Stimulated activated CD8-positive, alpha-beta memory T cell treated with anti-CD3 and anti-CD28 coated beads, Interleukin-7, amount 100 ng/mL, for 48 hours (primary cell): Measurements from ENCODE around the gene ERBB4.

Source experiments
- DNase-seq, 2 donors: peaks; one replicate each; pipeline ENCODE4 v3.0.0-alpha.2; 2020; ENCODE audit warnings: low read depth in 1 of 2; ENCODE audit errors: extremely low read depth in 1 of 2

The ERBB4 gene

DNA sequence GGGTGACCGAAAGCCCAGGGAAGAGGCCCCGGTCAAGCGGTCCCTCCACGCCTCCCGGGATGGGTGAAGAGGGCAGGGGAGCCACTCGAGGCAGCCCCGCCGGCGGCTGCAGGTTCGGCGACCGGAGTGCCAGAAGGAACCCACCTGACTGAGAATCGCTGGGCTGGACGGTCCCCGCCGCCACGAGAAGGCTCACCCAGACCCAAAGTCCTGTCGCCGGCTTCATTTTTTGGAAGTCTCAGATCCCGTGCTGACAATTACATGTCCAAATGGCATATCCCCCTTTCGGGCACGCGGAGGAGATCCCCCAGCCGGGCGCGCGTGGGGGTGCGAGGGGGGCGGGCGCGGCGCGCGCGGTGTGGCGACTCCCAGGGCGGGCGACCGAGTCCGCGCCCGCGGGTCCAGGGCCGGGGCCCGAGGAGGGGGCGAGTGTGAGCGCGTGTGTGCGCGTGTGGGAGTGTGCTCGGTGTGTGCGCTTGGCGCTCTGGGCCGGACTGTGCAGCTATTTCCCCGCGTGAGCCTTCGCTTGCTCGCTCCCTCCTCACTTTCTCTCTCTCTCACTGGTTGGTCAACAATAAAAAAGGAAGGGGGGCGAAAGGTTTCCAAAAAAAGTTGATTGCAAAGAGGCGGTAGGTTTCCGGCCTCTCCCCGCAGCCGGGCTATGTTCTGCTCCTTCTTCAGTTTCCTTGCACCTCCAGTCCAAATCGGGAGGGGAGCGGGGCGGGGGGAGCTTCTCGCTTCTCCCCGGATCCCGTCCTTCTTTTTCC lies at the start of gene ERBB4:
ERBB4 (minus strand) TSS at position 498 of the 767 bp plus-strand sequence; CDS start at position 226, 272 bp downstream.
- no peak for DNase-seq

DNA sequence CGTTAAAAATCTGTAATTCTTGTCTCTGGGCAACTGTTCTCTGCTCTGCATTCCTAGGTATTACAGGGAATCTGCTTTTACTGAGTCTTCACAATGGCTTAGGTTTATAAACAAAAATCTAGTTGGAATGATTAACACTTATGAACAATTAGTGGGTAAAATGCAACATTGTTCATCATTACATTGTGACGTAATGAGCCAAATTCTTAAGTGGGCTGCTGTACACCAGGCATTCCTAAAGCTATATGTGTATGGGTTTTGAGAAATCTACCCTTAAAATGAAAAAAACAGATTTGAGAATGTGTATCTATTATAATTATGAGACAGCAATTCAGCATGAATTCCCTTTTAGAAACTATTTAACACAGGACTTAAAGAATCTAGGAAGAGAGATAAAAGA lies 41.5 kb upstream of the ERBB4 start:
- no peak for DNase-seq

DNA sequence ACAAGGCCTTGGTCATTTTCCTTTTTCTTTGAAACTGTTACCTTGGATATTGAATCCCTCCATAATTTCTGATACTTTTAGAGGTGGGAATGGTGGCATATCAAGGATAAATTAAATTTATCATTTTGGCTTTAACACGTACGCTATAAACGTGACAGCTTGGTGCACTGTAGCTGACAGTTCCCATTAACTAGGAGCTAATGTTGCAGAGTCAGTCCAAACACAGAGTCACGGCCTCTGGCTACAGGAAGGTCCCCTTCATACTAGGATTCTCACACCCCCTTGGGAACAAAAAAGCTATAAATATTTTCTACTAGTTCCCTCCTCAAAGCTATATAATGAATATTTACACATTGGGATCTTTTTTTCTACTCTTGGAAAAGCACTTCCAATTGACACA lies 17.7 kb upstream of the ERBB4 start:
- no peak for DNase-seq

DNA sequence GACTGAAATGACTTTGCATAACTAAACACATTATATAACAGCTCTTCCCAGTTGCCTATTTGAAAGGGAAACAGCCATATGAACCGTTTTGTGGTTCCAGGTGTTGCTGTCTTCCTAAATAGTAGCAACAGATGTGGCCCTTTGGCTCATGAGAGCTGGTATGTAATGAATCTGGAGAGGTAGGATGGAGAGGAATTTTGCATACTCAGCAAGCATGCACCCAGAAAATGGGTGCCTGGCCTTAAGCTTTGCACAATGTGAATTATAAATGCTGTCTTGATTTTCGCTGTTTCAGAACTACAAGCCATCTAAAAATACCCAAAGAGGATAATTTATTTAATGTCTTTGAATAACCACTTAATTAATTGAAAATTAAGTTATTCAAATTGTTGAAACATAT lies 15.6 kb upstream of the ERBB4 start:
- DNase-seq, result no peak

DNA sequence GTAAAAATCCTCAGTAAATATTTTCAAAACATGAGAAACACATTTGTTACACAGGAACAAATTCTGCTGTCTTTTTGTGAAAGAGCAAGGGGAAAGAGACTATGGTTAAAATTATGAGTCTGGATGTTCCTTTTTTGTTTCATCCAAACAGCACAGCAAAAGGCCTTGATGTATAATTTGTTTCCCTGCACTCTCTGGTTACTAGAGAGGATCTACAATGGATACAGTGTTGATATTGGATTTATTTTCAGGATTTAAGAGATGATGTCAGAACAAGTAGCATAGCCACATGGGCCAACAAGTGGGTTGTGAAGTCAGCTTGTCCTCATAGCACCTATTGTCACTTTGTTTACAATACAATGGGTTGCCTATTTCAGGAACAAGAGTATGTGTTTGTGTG lies 11.3 kb upstream of the ERBB4 start:
- DNase-seq, result no peak

DNA sequence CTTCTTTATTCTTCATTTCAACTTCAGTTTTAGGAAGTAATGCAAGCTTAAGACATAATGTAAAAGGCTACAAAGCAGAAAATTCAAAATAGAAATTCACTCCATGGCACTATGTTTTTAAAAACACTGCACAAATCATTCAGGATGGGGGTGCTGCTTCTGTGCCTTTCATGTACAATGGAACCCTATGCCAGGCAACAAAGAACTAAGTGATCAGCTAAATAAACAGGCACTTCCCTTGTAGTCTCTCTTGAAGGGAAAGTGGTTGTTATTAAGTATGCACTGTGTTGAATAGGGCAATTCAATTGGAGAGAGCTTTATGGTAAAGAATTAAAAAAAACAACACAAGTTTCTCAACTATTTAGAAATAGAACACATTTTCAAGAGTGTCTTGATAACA lies 10.9 kb upstream of the ERBB4 start:
- no peak for DNase-seq

DNA sequence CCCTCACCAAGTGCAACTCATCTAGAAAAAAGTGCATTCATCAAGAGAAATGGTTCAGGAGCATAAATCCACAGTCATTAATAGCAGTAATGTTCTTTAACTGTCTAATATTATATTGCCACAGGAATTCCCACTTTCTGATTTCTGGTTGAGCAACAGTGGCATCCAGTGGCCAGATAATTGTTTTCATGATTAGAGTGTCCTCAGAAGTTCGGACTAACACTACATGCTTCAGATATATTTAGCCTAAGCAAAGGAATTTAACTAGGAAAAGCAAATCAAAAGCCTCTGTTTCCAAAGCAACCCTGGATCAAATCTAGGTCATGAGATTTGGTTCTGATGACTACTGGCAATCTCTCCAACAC lies 9.8 kb upstream of the ERBB4 start:
- no peak for DNase-seq

DNA sequence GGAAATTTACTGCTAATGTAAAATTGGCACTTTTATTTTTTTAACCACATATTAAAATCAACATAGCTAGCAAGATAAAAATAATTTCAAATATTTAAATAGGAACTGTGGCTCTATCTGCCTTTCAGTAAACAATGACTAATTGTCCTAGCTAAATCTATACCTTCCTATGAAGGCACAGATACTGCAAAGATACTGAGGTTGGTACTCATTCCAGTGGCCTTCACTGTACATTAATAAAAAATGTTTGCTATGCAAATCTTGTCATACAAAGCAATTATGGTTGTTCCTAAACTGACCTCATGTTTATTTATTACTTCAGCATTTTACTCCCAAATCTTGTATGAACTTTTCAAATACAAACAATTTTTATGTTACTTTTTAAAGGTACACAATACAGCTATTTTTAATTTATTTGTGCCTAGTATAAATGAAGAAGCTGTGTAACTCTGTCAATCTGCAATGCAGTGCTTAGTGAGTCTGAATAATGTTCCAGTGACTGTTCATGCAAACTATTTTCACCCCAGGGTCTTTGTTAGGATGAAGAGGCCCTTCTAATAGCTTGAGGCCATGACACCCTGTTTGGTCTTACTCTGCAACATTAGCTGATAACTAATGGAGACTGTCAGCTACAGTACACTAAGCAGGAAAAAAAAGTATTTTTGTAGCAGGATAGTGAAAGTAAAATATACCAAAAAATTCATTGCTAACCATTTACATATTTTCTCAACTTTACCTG lies 9.3 kb upstream of the ERBB4 start:
- DNase-seq, result no peak

DNA sequence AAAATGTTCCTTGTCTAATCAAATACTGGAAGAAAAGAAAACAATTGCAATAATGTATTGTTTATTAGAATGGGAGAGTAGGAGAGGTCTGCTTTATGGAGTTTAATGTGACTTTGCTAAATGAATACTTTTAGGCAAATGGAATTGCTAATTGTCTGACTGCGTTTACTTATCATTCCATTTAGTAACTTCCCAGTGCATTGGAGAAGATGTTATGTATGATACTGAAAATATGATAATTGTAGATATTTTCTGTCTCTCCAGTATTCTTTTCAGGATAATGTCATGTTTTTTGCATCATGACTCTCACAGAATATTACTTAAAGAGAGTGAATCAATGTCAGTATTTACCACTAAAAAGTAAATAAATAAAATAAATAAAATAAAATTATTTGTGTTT lies 8.1 kb upstream of the ERBB4 start:
- DNase-seq, result no peak

DNA sequence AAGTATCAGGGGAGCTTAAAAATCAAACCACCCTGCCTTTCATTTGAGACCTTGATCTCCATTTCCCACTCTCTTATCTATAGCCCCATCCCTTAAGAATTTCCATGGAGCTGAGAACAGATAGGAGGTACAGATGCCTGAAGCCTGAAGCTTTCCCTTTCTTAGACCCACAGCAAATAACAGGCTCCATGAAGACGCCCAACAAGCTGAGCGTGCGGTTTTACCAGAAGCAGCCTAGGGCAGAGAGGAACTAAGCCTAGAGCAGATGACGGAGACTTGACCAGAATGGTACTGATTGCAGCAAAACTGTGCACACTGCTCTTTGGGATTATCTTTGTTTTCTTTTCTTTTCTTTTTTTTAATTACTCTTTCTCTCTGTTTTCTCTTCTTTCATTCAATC lies 1.7 kb upstream of the ERBB4 start:
- DNase-seq, result no peak

DNA sequence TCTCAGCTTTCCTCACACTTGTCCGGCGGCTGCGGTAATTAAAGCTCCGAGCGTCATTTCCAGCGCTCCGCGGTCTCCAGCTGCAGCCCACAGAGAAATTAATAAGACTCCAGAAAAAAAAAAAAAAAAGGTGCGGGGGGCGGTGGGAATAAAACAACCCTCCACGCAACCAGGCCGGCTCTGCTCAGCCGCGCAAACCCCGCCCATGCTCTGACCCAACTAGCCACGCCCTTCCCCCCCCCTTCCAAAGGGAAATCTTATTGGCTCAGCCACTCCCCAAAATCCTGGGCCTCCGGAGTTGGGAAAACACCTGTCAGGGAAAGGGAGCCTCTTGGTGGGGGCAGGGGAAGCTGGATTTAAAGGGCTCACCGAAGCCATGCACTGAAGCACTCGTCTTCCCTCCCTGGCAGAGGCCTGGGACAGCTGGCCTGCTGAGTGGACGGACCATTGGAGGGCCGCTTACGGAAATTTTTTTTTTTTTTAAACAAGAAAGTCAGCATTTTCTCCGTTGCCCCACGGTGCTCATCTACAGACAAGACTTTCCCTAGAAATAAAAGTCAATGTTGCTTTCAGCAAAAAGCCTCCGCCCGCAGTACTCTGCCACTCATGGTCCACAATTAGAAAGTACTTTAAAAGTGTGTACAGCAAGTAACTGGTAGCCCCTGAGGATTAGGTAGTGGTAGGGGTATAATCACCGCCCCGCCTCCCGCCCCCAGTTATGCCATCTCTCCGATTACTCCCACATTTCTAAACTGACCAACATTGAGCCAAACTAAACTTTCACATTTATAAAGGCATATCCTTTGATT lies 674 bp upstream of the ERBB4 start:
- no peak for DNase-seq

DNA sequence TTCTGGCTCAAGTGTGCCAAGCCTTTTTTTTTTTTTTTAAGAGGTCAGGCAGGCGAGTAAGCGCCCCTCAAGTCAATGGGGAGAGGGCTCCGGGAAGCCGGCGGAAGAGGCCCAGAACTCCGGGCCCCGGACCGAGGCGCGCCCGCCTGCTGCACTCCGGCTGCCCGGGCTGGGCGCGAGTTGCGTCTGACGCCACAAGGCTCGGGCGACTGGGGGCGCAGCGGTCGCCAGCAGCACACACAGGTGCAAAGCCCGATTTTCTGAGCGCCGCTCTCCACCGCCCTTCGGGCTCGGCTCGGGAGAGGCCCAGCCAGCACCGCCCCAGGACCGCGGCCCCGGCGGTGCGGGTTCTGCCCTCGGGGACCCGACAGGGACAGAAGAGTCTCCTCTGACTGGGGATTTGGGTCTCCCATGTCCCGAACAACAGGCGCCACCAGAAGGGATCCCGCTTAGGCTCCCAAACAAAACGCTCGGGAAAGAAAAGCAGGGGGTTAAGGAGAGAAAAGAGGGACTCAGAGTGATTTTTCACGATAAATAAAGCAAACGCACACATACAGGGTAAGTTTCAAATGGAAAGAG lies 787 bp downstream of the ERBB4 start:
- DNase-seq, result no peak

DNA sequence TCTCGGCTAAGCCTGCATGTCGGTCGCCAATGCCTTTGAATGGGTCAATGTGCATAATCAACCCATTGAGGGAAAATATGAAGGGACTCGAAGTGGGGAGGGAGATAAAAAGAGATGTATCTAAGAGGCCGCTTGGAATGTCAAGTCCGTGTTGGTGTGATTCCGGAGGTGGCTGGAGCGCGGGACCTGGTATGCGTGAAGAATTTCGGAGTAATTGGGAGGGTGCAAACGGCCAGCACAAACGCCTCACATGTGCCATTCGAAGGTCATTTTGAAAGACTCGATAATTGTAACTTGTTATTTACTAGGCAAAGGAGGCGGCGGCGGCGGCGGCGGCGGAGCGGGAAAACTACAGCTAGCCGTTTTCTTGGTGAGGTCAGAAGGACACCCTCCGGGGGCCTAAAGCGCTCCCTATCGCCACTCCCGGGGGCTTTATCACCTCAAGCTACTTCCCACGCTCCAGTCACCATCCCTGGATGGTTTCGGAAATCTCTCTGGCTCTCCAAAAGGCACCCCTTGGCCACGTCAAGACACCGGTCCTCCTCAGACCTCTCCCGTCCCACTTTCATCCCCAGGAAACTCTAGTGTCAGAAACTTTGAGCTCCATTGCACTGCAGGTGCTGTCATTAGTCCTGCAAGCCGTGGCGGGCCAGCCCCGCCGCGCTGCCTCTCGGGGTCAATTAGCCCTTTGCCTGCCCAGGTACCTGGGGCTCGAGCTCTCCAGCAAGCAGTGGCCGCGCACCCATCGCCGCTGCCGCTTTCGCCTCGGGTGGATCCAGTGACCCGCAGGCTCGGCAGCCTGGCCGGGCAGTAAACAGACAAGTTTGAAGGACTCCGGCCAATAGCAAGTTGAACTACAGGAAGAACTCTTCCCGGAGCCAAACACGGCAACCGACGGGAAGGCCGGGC lies 1.5 kb downstream of the ERBB4 start:
- no peak for DNase-seq

DNA sequence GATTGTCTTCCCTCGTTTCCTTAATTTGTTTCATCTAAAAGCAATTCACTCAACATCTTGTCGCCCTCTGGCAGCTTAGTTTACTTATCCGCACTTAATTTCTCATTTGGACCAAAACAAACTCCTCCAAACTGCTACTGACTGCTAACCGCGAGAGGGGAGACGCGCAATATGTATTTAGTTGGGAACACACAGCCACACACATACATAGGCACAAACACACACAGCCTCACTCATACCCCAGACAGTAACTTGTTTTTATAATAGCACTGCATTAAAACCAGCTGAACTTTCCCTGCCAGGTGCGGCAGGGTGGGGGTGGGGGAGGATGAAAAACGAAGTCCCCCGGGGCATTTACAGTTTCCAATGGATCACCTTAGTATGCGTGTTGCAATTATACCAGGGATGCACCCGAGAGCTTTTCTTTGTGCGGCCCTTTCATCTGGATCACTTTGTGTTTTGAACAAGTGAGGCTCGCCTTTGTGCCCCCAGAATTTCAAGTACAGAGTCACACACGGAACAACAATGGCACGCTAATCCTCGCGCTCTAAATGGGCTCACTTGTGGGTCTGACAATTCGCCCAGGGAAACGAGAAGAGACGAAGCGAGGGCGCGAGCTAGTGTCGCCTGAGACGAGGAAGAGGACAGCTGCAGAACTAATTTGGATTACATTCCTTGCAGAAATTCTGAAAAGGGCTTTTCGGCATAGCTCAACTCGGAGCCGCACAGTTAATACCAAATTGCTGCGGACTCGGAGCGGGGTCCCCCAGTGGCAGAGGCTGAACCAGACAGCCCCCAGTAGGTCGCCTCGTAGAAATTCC lies 2.4 kb downstream of the ERBB4 start:
- no peak for DNase-seq

DNA sequence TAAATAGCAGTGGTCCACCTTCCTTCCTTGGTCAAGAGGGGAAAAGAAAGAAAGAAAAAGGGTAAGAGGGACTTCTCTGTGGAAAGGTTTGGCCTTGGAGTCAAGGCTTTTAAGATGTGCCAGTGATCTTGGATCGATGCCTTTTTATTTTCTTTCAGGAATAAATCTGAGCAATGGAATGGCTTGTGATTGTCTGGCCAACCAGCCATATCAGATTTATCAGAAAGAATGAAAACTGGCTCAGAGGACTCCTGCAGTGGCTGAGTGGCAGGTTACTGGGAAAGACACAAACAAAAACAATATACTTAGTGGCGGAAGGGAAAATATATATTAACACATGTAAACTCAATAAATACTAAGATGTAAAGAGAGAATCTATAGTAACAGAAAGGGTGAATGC lies 4.3 kb downstream of the ERBB4 start:
- DNase-seq, result no peak

DNA sequence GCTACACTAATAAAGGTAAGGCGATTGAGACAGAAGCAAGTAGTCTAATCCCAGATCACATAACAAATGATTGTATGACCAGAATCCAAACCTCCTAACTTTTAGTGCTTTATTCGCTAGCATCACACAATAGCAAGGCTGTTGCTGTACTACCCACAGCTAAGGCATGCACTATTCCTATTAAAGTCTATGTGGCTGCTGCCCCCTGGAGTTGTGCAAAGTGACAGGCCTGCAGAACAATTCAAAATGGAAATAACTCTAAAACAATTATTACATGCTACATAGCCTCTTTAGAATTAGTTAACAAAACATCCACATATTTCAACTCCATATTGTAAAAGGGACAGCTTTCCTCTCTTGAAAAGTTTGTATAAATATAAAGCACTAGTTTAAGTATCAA lies 6.0 kb downstream of the ERBB4 start:
- no peak for DNase-seq

DNA sequence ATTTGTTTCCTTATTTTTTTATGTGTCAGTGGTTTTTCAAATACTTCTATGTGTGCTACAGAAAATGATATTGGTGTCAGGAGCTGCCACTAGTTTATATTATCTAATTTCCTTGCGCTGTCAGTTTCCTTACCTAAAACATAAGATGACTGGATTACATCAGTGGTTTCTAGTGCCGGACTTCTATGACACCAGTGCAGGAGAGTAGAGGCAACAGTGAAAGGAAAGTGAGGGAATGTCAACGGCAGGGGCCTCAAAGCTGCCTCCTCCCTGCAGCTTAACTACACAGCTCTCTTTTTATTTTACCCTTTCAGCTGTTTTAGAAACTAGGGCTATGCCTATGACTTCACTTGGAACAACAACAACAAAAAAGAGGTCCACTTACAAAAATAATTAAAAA lies 6.5 kb downstream of the ERBB4 start:
- no peak for DNase-seq

DNA sequence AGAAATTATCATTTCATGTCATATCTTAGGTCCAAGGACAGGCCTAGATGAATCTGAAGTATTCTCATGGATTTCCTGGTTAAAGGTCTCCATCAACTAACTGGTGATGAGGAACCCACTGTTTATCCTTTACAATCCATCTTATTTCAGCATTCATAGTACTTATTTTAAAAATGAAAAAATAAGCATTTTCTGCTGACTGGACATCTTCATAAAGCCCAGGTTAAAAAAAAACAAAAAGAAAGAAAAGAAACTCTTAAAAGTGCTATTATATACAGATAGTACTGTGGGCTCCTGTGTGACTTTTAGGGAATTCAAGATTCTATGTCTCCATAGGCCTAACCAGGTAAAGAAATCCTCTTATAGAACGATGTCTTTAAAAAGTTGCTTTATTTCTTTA lies 7.1 kb downstream of the ERBB4 start:
- no peak for DNase-seq

DNA sequence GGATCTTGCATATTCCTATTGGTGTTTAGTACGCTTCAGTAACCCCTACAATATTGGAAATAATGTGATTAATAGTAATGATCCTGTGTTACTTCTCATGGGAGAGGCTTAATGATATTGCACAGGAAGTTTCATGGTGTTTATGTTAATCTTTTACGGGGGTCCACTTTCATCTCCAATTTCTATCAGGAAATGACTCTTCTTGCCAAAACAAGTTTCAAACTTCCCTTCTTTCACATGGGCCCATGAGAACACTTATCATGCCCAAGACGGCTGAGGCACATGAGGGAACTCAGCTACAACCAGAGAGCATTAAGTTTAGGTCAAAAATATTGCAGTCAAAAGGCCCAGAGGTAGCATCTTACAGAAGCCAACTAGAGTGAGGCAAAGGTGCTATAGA lies 7.6 kb downstream of the ERBB4 start:
- DNase-seq, result no peak

DNA sequence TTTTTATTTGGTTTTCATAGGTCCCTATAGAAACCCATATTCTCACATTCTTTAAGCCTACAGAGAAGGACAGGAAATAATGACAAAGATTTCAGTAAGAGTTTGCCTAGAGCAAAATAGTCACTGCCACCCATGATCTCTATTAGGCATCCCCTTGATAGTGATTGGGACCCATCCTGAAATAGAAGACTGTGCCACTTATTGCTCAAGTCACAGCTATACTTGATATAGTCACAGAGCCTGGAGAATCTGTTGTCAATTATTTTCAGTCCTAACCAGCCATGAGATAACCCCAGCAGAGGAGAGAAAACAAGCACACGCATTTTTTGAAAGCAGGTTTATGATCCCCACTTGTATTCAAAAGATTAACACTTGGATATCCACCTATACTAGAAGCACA lies 8.2 kb downstream of the ERBB4 start:
- DNase-seq, result no peak
